ENCODE measurements around the gene TLL1.

GRCh38 chr4:166128403-166128802, 255.4 kb downstream of the TLL1 start:
- TF ChIP-seq CTCF (IDR thresholded peaks at IDR 0.05) (no peak), POLR2A (IDR thresholded peaks at IDR 0.05) (no peak)
